Choroid plexus epithelial cell (primary cell): ENCODE measurements around the gene UNC5A.

ENCODE experiments used
- DNase-seq: peaks from one replicate; pipeline ENCODE4 v3.0.0-alpha.2; 2010; ENCODE audit warnings: low read depth
- H3K4me3 ChIP-seq: 2 replicates; pipeline ENCODE4 v1.5.1; 2011; ENCODE audit warnings: low read depth, mild to moderate bottlenecking, control low read depth, low read length, moderate library complexity
- CTCF ChIP-seq: conservative IDR thresholded peaks from 2 replicates; pipeline ENCODE4 v1.5.1; 2011; ENCODE audit warnings: low read depth, mild to moderate bottlenecking, control low read depth, inconsistent platforms, low read length, moderate library complexity

UNC5A gene

GRCh38 chr5:176899296-176899891 is 89.0 kb downstream of the UNC5A start, which contains the start of gene HK3:
Gene HK3, minus strand, starts transcription at chr5:176899346. Its CDS starts 3,187 bp downstream, at chr5:176896159.
- TF ChIP-seq CTCF = no peak
- no peak within 1 kb of the TSS for H3K4me3 ChIP-seq
- DNase-seq = no peak

- no peak overlapping the region for H3K4me3 ChIP-seq
- no peak for DNase-seq
- TF ChIP-seq CTCF = no peak
Measured at GRCh38 chr5:176899946-176900779, 89.8 kb downstream of the UNC5A start.

GRCh38 chr5:176900780-176901204 is 90.4 kb downstream of the UNC5A start:
- DNase-seq = no peak
- H3K4me3 ChIP-seq = no peak overlapping the region
- no peak for TF ChIP-seq CTCF

GRCh38 chr5:176901260-176902101 is 91.1 kb downstream of the UNC5A start:
- no peak overlapping the region for H3K4me3 ChIP-seq
- DNase-seq = no peak
- TF ChIP-seq CTCF = no peak

- H3K4me3 ChIP-seq = no peak overlapping the region
- no peak for DNase-seq
Measured at GRCh38 chr5:176902102-176902814, 91.9 kb downstream of the UNC5A start.

More at GRCh38 chr5:176902102-176902814, 91.9 kb downstream of the UNC5A start:
- no peak for TF ChIP-seq CTCF
